Activated CD8-positive, alpha-beta T cell treated with anti-CD3 and anti-CD28 coated beads for 36 hours (primary cell): ENCODE measurements around the gene GPX5. TPM values are rescaled to one million over a fixed set of nuclear protein-coding genes. Genes with fewer than 3 reads are reported as not detected.

Source experiments
- ATAC-seq: fragments of 200-7000 bp; cut with Tn5 transposase; one replicate; pipeline ENCODE4 v1.10.0; 2021; ENCODE audit warnings: mild to moderate bottlenecking, moderate library complexity
- CTCF ChIA-PET: fragments of 350-600 bp; sonication (Branson Sonifier 250); formaldehyde crosslinking; loops from one replicate; lab custom pipeline; 2021; ENCODE audit warnings: antibody characterized with exemption; lab: Charles Lee
- POLR2A ChIA-PET: fragments of 350-600 bp; sonication (Branson Sonifier 250); formaldehyde crosslinking; loops from one replicate; lab custom pipeline; 2021; ENCODE audit warnings: antibody characterized with exemption; lab: Charles Lee
- DNase-seq: peaks from one replicate; pipeline ENCODE4 v3.0.0-alpha.2; 2020
- H3K27ac Mint-ChIP-seq: one replicate; pipeline ENCODE4 v1.8.0; 2021; ENCODE audit warnings: mild to moderate bottlenecking, mixed read lengths
- H3K27me3 Mint-ChIP-seq: one replicate; pipeline ENCODE4 v1.8.0; 2021; ENCODE audit warnings: mixed read lengths
- H3K36me3 Mint-ChIP-seq: one replicate; pipeline ENCODE4 v1.8.0; 2021; ENCODE audit warnings: low read depth, mixed read lengths
- H3K4me1 Mint-ChIP-seq: one replicate; pipeline ENCODE4 v1.8.0; 2021; ENCODE audit warnings: low read depth, mixed read lengths
- H3K4me3 Mint-ChIP-seq: one replicate; pipeline ENCODE4 v1.8.0; 2021; ENCODE audit warnings: mild to moderate bottlenecking, moderate library complexity, mixed read lengths
- H3K9me3 Mint-ChIP-seq: one replicate; pipeline ENCODE4 v1.8.0; 2021; ENCODE audit warnings: mixed read lengths
- CTCF ChIP-seq: fragments of 200-600 bp; IDR thresholded peaks from one replicate; pipeline ENCODE4 v1.8.0; 2022; ENCODE audit warnings: antibody characterized with exemption, mild to moderate bottlenecking
- intact Hi-C: fragments of 100-400 bp; cut with micrococcal nuclease; formaldehyde crosslinking; loops from one replicate; pipeline ENCODE4 v1.10.0; 2022
- total RNA-seq, 2 experiments: library from RNA; stranded (reverse); gene quantifications; one replicate each; pipeline ENCODE4 v1.2.3, GENCODE V29; 2021

Gene GPX5
- total RNA-seq, 2 experiments from 2014 or later, result not detected

GRCh38 chr6:28517964-28518363 lies 7.7 kb upstream of the GPX5 start:
- H3K36me3 Mint-ChIP-seq, result no peaks in the 10 kb centered on the region
- POLR2A ChIA-PET, result no interaction called here

GRCh38 chr6:28522594-28523240 lies 3.0 kb upstream of the GPX5 start:
- no peak overlapping the region for H3K27ac Mint-ChIP-seq
- ChIA-PET CTCF (interaction anchor here (1.1 kb wide), 1 partner anchor 20 kb away, joined by 3 read pairs; no protein-coding TSS in a partner anchor), POLR2A (interaction anchor here (1.0 kb wide), 1 partner anchor 47 kb away, joined by 3 read pairs; no protein-coding TSS in a partner anchor)
- no peak overlapping the region for H3K4me3 Mint-ChIP-seq
- intact Hi-C loops, result no loop called here
- H3K9me3 Mint-ChIP-seq, result no peaks in the 10 kb centered on the region
- peaks cover 15% of the 10 kb centered on the region for H3K4me1 Mint-ChIP-seq
- no peaks in the 10 kb centered on the region for H3K36me3 Mint-ChIP-seq
- DNase-seq, result no peak
- TF ChIP-seq CTCF, result no peak
- peaks cover 33% of the 10 kb centered on the region for H3K27me3 Mint-ChIP-seq
- no peak for ATAC-seq

More at GRCh38 chr6:28517964-28518363, 7.7 kb upstream of the GPX5 start:
- CTCF ChIA-PET, result no interaction called here
- Mint-ChIP-seq H3K27me3 (peaks cover 36% of the 10 kb centered on the region), H3K9me3 (no peaks in the 10 kb centered on the region), H3K4me1 (peaks cover 4% of the 10 kb centered on the region), H3K27ac (no peak overlapping the region), H3K4me3 (no peak overlapping the region)
- no peak for TF ChIP-seq CTCF
- intact Hi-C loops, result no loop called here
- DNase-seq, result no peak
- ATAC-seq, result no peak

- intact Hi-C loops, result no loop called here
- Mint-ChIP-seq H3K9me3 (no peaks in the 10 kb centered on the region), H3K36me3 (no peaks in the 10 kb centered on the region), H3K4me1 (peaks cover 15% of the 10 kb centered on the region), H3K27ac (no peak overlapping the region), H3K4me3 (no peak overlapping the region), H3K27me3 (peaks cover 35% of the 10 kb centered on the region)
- ATAC-seq, result peak; percentile 95
- peak; percentile 67 for DNase-seq
- no peak for TF ChIP-seq CTCF
- ChIA-PET POLR2A (interaction anchor here (1.0 kb wide), 1 partner anchor 48 kb away, joined by 3 read pairs; no protein-coding TSS in a partner anchor), CTCF (no interaction called here)
Observed at GRCh38 chr6:28523241-28523622, 2.4 kb upstream of the GPX5 start.

- CTCF ChIA-PET, result interaction anchor here (0.9 to 1.3 kb wide), 2 partner anchors 11 to 118 kb away, joined by 3 read pairs; no protein-coding TSS in a partner anchor
- intact Hi-C loops, result no loop called here
- no peaks in the 10 kb centered on the region for H3K9me3 Mint-ChIP-seq
- no peak overlapping the region for H3K4me3 Mint-ChIP-seq
- TF ChIP-seq CTCF, result no peak
- H3K36me3 Mint-ChIP-seq, result no peaks in the 10 kb centered on the region
- H3K27ac Mint-ChIP-seq, result no peak overlapping the region
- ATAC-seq (no peak), DNase-seq (no peak)
- peaks cover 48% of the 10 kb centered on the region for H3K27me3 Mint-ChIP-seq
- H3K4me1 Mint-ChIP-seq, result no peaks in the 10 kb centered on the region
- POLR2A ChIA-PET, result no interaction called here
Observed at GRCh38 chr6:28530777-28531176, 5.1 kb downstream of the GPX5 start.

GRCh38 chr6:28531479-28532128 lies 5.9 kb downstream of the GPX5 start:
- Mint-ChIP-seq H3K36me3 (no peaks in the 10 kb centered on the region), H3K27ac (no peak overlapping the region), H3K4me1 (no peaks in the 10 kb centered on the region), H3K9me3 (no peaks in the 10 kb centered on the region), H3K4me3 (no peak overlapping the region), H3K27me3 (peaks cover 51% of the 10 kb centered on the region)
- DNase-seq, result no peak
- intact Hi-C loops, result no loop called here
- ATAC-seq, result no peak
- TF ChIP-seq CTCF, result no peak
- ChIA-PET CTCF (interaction anchor here (0.9 to 1.3 kb wide), 2 partner anchors 12 to 117 kb away, joined by 3 read pairs; no protein-coding TSS in a partner anchor), POLR2A (no interaction called here)
